ACC112 (cell line): ENCODE results near the gene LPIN1.

Source experiments
- H2AFZ ChIP-seq: fragments of 200-600 bp; sonication (generic); one replicate; pipeline ENCODE4 v1.6.0; 2017; ENCODE audit warnings: antibody characterized with exemption, low read length; ENCODE audit not compliant: unreplicated experiment
- H3K27ac ChIP-seq: fragments of 200-600 bp; sonication (generic); 2 replicates; pipeline ENCODE4 v1.5.1; 2014; ENCODE audit warnings: low read depth, mild to moderate bottlenecking, antibody characterized with exemption, low read length, moderate library complexity
- H3K27me3 ChIP-seq: fragments of 200-600 bp; sonication (generic); 2 replicates; pipeline ENCODE4 v1.6.1; 2014; ENCODE audit warnings: mild to moderate bottlenecking, antibody characterized with exemption, low read length, moderate library complexity, mixed read lengths; ENCODE audit not compliant: insufficient read depth
- H3K36me3 ChIP-seq: fragments of 200-600 bp; sonication (generic); 2 replicates; pipeline ENCODE4 v1.6.1; 2016; ENCODE audit warnings: mild to moderate bottlenecking, antibody characterized with exemption, low read length, moderate library complexity, mixed read lengths; ENCODE audit not compliant: insufficient read depth
- H3K4me1 ChIP-seq: fragments of 200-600 bp; sonication (generic); one replicate; pipeline ENCODE4 v1.6.1; 2016; ENCODE audit warnings: low read length, mixed read lengths; ENCODE audit not compliant: insufficient read depth, unreplicated experiment, control insufficient read depth
- H3K4me3 ChIP-seq: fragments of 200-600 bp; sonication (generic); 2 replicates; pipeline ENCODE4 v1.5.1; 2014; ENCODE audit warnings: mild to moderate bottlenecking, low read depth, low read length
- H3K79me2 ChIP-seq: fragments of 200-600 bp; sonication (generic); one replicate; pipeline ENCODE4 v1.6.0; 2016; ENCODE audit warnings: low read length; ENCODE audit not compliant: control insufficient read depth, unreplicated experiment, insufficient read depth

The LPIN1 gene

DNA sequence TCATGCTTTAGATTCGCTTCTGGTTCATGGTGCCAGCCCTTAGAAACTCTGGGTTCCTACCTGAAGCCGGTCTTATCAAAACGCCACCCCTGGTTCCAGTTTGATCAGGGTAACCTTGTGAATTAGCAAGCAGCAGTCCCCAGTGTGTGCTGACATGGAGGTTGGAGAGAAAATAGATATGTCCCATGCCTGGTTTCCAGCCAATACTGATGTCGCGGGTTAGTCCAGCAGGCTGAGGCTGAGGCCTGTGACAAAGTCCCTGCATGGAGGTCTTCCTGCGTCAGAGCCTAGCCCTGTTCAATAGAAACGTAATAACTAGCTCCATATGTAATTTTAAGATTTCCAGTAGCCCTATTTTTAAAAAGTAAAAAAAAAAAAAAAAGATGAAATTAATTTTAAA is 28.2 kb downstream of the LPIN1 start:
- Histone ChIP-seq H2AFZ (no peak overlapping the region), H3K4me1 (peaks cover 19% of the 10 kb centered on the region), H3K4me3 (no peak overlapping the region), H3K79me2 (no peaks in the 10 kb centered on the region), H3K27me3 (no peaks in the 10 kb centered on the region), H3K27ac (peak overlapping the region; percentile 44), H3K36me3 (no peaks in the 10 kb centered on the region)

DNA sequence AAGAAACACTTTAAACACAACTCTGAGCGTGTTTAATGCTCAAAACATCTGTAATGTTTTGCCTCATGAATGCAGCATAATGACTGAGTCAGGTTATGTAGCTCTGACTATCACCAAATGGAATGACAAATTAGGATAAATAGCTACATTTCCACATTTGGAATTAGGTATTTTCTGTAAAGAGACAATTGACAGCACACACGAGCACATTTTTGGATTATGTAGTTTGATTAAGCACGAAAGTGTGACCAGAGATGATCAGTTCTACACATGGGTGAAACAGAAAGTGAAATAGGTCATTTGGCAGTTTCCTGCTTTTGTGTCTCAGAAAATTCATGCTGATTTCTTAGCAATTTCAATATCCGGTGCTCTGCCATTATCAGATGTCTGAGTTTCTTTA is 29.0 kb downstream of the LPIN1 start:
- Histone ChIP-seq H3K27ac (peak overlapping the region; percentile 67), H3K79me2 (no peaks in the 10 kb centered on the region), H3K4me3 (peak overlapping the region; percentile 68), H2AFZ (no peak overlapping the region), H3K36me3 (no peaks in the 10 kb centered on the region), H3K27me3 (no peaks in the 10 kb centered on the region), H3K4me1 (peaks cover 19% of the 10 kb centered on the region)

DNA sequence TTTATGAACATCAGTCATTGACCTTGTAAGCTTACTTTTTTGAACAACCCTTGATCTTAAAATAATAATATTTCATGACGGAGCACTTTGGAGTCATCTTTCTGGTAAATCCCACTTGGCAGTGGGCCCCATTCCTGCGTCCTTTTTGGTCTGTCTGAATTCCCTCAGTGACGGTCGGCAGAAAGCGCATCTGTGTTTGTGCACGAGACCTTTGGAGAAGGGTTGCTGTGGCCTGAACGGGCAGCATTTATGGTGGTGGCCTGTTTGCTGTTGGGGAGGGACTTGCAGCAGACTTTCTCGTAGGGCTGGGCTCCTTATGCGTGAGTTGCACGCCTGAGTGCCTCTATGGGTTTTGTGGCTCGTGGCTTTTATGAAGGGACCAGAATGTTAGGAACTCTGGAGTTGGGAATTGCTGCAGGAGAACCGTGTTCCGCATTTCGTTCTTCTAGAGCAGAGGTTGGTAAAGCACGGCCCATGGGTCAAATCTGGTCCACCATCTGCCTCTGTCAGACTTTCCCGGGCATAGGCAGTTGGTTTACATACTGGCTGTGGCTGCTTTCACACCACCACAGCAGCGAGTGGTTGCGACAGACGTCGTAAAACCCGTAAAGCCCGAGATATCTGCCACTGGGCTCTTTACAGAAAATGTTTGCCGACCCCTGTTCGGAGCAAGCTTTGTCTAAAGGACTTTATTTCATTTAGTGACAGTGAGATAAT is 30.8 kb downstream of the LPIN1 start:
- no peak overlapping the region for H3K27ac ChIP-seq
- no peaks in the 10 kb centered on the region for H3K36me3 ChIP-seq
- H3K4me3 ChIP-seq, result no peak overlapping the region
- H3K27me3 ChIP-seq, result no peaks in the 10 kb centered on the region
- H2AFZ ChIP-seq, result no peak overlapping the region
- peaks cover 19% of the 10 kb centered on the region for H3K4me1 ChIP-seq
- no peaks in the 10 kb centered on the region for H3K79me2 ChIP-seq

DNA sequence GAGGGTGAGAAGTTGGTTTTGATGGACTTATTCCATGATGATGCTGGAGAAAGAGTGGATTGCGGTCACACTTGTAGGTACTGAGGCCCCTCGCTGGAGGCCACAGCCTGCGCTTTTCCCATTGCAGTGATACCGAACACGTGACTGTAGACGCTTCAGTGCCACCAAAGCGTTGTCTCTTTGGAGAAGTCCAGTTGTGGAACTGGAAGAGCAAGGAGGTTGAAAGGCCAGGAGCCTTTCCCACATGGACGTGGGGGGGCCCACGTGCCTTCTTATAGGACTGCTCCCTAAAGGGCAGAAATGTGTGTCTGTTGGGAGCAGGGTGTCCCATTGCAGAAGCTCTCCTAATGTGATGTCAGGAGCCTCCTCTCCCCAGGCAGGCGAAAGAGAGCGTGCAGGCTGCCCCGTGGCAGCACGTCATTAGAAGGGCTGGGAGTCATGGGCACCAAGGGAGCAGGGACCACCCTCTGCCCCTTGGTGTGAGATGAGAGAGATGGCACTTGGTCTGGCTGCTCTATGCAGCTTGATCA is 31.5 kb downstream of the LPIN1 start:
- Histone ChIP-seq H3K4me1 (peaks cover 19% of the 10 kb centered on the region), H2AFZ (no peak overlapping the region), H3K4me3 (no peak overlapping the region), H3K27me3 (no peaks in the 10 kb centered on the region), H3K36me3 (no peaks in the 10 kb centered on the region), H3K27ac (no peak overlapping the region), H3K79me2 (no peaks in the 10 kb centered on the region)

DNA sequence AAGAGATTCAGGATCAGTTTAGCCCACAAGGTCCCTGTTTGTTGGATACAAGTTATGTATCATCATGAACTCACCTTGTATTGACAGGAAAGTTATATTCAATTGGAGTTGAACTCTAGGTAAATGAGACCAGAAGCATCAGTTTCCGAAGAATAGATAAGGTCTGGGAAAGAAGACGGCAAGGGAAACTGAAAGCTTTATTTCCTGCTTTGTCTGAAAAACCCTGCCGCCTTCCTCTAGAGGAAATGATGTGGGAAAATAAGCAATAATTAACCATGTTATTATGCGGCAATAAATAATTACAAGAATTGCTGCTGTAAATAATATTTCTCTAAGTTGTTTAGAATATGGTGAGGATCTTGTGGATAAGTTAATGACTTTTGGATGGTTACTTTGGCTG is 32.0 kb downstream of the LPIN1 start:
- no peak overlapping the region for H3K27ac ChIP-seq
- no peaks in the 10 kb centered on the region for H3K36me3 ChIP-seq
- H3K4me1 ChIP-seq, result peaks cover 19% of the 10 kb centered on the region
- no peaks in the 10 kb centered on the region for H3K79me2 ChIP-seq
- H3K4me3 ChIP-seq, result no peak overlapping the region
- H3K27me3 ChIP-seq, result no peaks in the 10 kb centered on the region
- peak overlapping the region; percentile 37 for H2AFZ ChIP-seq

DNA sequence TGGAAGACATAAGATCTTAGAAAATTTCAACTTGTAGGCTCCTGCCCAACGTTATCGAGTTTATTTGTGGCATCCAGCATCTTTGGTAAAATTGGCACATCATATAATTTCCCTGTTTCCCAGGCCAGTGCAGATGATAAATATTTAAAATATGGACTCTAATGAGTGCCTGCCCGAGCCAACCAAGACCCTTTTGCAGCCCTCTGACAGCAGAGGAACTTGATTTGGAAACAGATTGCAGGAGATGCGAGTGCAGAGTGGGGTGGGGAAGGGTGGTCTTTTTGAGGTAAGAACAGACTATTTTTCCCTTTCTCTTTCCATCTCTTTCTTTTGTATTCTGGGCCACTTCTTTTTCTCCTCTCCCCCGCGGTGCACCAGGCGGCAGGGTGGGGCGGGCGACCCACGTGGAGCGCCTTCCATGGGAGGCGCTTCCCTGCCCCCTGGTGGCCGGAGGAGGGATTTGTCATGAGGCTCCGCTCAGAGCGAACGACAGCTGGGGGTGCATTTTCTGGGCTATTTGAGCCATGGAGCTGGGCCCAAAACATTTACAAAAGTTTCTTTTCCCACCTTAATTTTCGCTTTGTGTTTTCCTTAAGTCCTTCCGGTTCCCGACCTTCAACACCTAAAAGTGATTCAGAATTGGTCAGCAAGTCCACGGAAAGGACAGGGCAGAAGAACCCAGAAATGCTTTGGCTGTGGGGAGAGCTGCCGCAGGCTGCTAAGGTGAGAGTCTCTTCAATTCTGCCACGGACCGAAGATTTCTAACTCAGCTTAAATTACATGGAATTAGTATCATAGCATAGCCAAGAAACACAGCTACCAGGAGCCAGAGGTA is 32.7 kb downstream of the LPIN1 start:
- peak overlapping the region; percentile 37 for H2AFZ ChIP-seq
- no peaks in the 10 kb centered on the region for H3K36me3 ChIP-seq
- no peak overlapping the region for H3K27ac ChIP-seq
- H3K4me3 ChIP-seq, result peak overlapping the region; percentile 52; the same call in 1 of the 2 replicates
- H3K79me2 ChIP-seq, result no peaks in the 10 kb centered on the region
- peaks cover 16% of the 10 kb centered on the region for H3K4me1 ChIP-seq
- no peaks in the 10 kb centered on the region for H3K27me3 ChIP-seq

DNA sequence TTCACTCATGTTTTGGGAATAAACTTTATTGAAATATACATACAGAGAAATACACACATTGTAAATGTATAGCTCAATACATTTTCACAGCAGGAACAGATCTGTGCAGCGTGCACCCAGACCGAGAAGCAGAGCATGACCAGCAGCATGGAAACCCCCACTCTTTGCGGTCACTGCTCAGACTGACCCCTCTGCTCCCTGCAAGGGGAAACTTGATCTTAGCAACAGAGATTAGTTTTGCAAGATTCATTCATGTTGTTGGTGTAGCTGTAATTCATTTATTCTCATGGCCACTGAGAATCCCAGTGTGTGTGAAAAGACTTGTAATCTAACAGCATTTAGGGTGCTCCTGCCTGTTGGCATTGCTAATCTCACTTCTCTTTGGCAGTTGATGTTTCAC is 35.2 kb downstream of the LPIN1 start:
- Histone ChIP-seq H3K79me2 (no peaks in the 10 kb centered on the region), H3K36me3 (peaks cover 5% of the 10 kb centered on the region; the same call in 1 of the 2 replicates), H3K27ac (no peak overlapping the region), H2AFZ (no peak overlapping the region), H3K4me3 (no peak overlapping the region), H3K4me1 (peaks cover 6% of the 10 kb centered on the region), H3K27me3 (no peaks in the 10 kb centered on the region)

DNA sequence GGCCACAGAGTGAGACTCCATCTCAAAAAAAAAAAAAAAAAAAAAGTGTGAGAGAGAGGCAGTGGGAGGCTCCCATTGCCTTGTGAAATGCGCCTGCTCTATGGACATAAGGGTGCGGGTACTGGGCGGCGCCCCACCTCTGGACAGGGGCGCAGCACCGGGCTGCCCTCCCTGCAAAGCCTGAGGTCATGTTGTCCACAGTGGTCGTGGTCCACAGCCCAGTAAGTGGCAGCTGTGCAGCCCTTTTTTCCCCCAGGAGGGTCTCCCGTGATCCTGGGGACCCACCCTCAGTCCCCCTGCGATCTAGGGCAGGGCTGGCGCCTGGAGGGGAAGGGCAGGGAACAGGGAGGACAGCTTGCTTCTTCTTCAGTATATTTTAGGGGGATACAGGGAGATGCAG is 37.8 kb downstream of the LPIN1 start:
- Histone ChIP-seq H3K27ac (no peak overlapping the region), H2AFZ (no peak overlapping the region), H3K4me3 (no peak overlapping the region), H3K36me3 (peaks cover 10% of the 10 kb centered on the region; the same call in 1 of the 2 replicates), H3K27me3 (no peaks in the 10 kb centered on the region), H3K79me2 (no peaks in the 10 kb centered on the region), H3K4me1 (no peaks in the 10 kb centered on the region)

DNA sequence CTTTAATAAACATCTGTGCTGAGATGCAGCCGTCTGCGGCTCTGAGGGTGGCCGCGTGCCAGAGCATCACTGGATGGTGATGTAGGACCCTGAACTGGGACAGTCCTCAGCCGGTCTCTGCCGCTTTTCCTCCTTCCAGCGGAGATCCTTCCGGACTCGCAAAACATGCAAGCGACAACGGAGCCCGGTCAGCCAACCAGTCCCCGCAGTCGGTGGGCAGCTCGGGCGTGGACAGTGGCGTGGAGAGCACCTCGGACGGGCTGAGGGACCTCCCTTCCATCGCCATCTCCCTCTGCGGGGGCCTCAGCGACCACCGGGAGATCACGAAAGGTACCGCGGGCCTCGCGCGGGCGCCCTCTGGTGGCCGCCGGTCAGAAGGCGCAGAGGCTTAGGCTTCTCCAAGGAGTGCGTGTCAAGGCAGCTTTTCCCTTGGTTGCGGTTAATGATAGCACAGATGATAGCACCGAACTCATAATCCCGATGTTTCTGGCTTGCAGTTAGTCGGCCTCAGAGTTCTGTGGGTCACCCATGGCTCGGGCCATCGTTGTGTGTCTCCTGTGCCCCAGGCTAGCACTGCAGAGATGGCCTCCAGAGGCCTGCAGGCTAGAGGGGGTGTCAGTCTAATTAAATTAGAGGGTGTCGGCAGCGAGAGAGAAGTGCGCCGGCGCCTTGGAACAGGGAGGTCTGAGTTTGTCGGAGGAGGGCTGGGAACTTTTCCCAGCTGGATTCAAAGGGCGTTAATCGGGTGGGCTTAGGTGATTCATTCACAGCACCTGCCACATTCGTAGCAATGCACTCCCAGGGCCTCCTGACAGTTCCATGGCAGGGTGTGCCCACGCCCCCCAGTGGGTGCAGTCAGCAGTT is 38.5 kb downstream of the LPIN1 start:
- H3K79me2 ChIP-seq, result no peaks in the 10 kb centered on the region
- no peak overlapping the region for H3K27ac ChIP-seq
- no peak overlapping the region for H3K4me3 ChIP-seq
- H3K36me3 ChIP-seq, result peaks cover 10% of the 10 kb centered on the region; the same call in 1 of the 2 replicates
- no peaks in the 10 kb centered on the region for H3K4me1 ChIP-seq
- no peak overlapping the region for H2AFZ ChIP-seq
- no peaks in the 10 kb centered on the region for H3K27me3 ChIP-seq

DNA sequence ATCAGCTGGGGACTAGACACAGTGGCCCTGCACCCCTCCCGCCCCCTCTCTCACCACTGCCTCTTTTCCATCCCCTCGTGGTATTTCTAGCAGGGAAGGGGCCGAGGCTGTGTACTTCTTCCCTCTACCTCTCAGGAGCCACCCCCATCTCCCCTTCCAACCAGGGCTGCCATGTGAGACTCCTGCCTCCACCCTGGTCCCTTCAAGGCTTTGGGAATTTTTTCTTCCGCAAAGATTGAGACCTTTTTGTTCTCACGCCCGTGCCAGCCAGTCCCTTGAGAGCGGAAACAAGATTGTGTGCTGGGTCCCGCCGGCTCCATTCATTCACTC is 39.1 kb downstream of the LPIN1 start:
- Histone ChIP-seq H3K27me3 (no peaks in the 10 kb centered on the region), H2AFZ (no peak overlapping the region), H3K4me3 (no peak overlapping the region), H3K36me3 (peaks cover 13% of the 10 kb centered on the region; the same call in 1 of the 2 replicates), H3K79me2 (no peaks in the 10 kb centered on the region), H3K27ac (no peak overlapping the region), H3K4me1 (no peaks in the 10 kb centered on the region)
